ENCODE data around the gene ADAMTSL3.
A peak's percentile ranks its signal among the peaks of the same experiment; 100 is the strongest.
"Not testable (repeated sequence)": the region's sequence is repeated elsewhere in the genome, so short reads cannot be mapped to it uniquely, and the experiment has no call there.

ADAMTSL3 gene

GRCh38 chr15:83688201-83688600 lies 34.3 kb downstream of the ADAMTSL3 start:
- DNase-seq (no peak), ATAC-seq (no peak)
- no peaks in the 10 kb centered on the region for H3K4me1 Mint-ChIP-seq
- no peaks in the 10 kb centered on the region for H3K9me3 Mint-ChIP-seq
- H3K4me3 Mint-ChIP-seq = no peak overlapping the region
- peaks cover 30% of the 10 kb centered on the region for H3K27me3 Mint-ChIP-seq
- H3K27ac Mint-ChIP-seq = no peak overlapping the region

- ATAC-seq = no peak
These were observed 36.8 kb downstream of the ADAMTSL3 start for GRCh38 chr15:83690676-83691075.

GRCh38 chr15:83692746-83693581 lies 39.0 kb downstream of the ADAMTSL3 start:
- Mint-ChIP-seq H3K27ac (no peak overlapping the region), H3K4me1 (no peaks in the 10 kb centered on the region), H3K27me3 (peaks cover 8% of the 10 kb centered on the region), H3K9me3 (peaks cover 5% of the 10 kb centered on the region in 2 donors), H3K4me3 (no peak overlapping the region)
- DNase-seq (no peak), ATAC-seq (no peak)

More at GRCh38 chr15:83690676-83691075, 36.8 kb downstream of the ADAMTSL3 start:
- H3K4me3 Mint-ChIP-seq = no peak overlapping the region
- H3K27ac Mint-ChIP-seq = no peak overlapping the region
- peaks cover 23% of the 10 kb centered on the region for H3K27me3 Mint-ChIP-seq
- peaks cover 0 to 5% of the 10 kb centered on the region in 2 donors for H3K9me3 Mint-ChIP-seq
- H3K4me1 Mint-ChIP-seq = no peaks in the 10 kb centered on the region
- no peak for DNase-seq

GRCh38 chr15:83694015-83694414 lies 40.1 kb downstream of the ADAMTSL3 start:
- H3K27ac Mint-ChIP-seq = no peak overlapping the region
- peaks cover 5% of the 10 kb centered on the region in 2 donors for H3K9me3 Mint-ChIP-seq
- no peaks in the 10 kb centered on the region for H3K4me1 Mint-ChIP-seq
- ATAC-seq (no peak), DNase-seq (no peak)
- no peak overlapping the region for H3K4me3 Mint-ChIP-seq
- H3K27me3 Mint-ChIP-seq = peaks cover 6% of the 10 kb centered on the region

GRCh38 chr15:83694536-83694935 lies 40.6 kb downstream of the ADAMTSL3 start:
- Mint-ChIP-seq H3K27ac (no peak overlapping the region), H3K9me3 (peaks cover 5% of the 10 kb centered on the region in 2 donors), H3K4me1 (no peaks in the 10 kb centered on the region), H3K4me3 (no peak overlapping the region), H3K27me3 (peaks cover 6% of the 10 kb centered on the region)
- ATAC-seq (no peak), DNase-seq (no peak)

- no peak for ATAC-seq
- H3K27ac Mint-ChIP-seq = no peak overlapping the region
- no peak overlapping the region for H3K4me3 Mint-ChIP-seq
- DNase-seq = no peak
- H3K4me1 Mint-ChIP-seq = no peaks in the 10 kb centered on the region
- H3K9me3 Mint-ChIP-seq = peaks cover 5% of the 10 kb centered on the region in 2 donors
- peaks cover 6% of the 10 kb centered on the region for H3K27me3 Mint-ChIP-seq
These were observed 41.3 kb downstream of the ADAMTSL3 start for GRCh38 chr15:83695246-83695645.

GRCh38 chr15:83695901-83696425 lies 42.0 kb downstream of the ADAMTSL3 start:
- H3K27ac Mint-ChIP-seq = no peak overlapping the region
- peaks cover 5% of the 10 kb centered on the region in 2 donors for H3K9me3 Mint-ChIP-seq
- DNase-seq (no peak), ATAC-seq (no peak)
- no peaks in the 10 kb centered on the region for H3K4me1 Mint-ChIP-seq
- peaks cover 6% of the 10 kb centered on the region for H3K27me3 Mint-ChIP-seq
- no peak overlapping the region for H3K4me3 Mint-ChIP-seq

GRCh38 chr15:83697716-83698115 lies 43.8 kb downstream of the ADAMTSL3 start:
- peaks cover 6% of the 10 kb centered on the region for H3K27me3 Mint-ChIP-seq
- ATAC-seq (no peak), DNase-seq (no peak)
- peaks cover 5% of the 10 kb centered on the region in 2 donors for H3K9me3 Mint-ChIP-seq
- H3K27ac Mint-ChIP-seq = no peak overlapping the region
- H3K4me3 Mint-ChIP-seq = no peak overlapping the region
- H3K4me1 Mint-ChIP-seq = no peaks in the 10 kb centered on the region

GRCh38 chr15:83698294-83698693 lies 44.4 kb downstream of the ADAMTSL3 start:
- Mint-ChIP-seq H3K4me3 (no peak overlapping the region), H3K4me1 (no peaks in the 10 kb centered on the region), H3K27ac (no peak overlapping the region), H3K9me3 (peaks cover 5% of the 10 kb centered on the region in 2 donors), H3K27me3 (peaks cover under 1% of the 10 kb centered on the region)
- ATAC-seq (no peak), DNase-seq (no peak)

GRCh38 chr15:83699028-83699427 lies 45.1 kb downstream of the ADAMTSL3 start:
- Mint-ChIP-seq H3K9me3 (peaks cover 5% of the 10 kb centered on the region in 2 donors), H3K27ac (peak overlapping the region in 1 of 2 donors; percentile 10), H3K27me3 (no peaks in the 10 kb centered on the region), H3K4me3 (no peak overlapping the region), H3K4me1 (no peaks in the 10 kb centered on the region)
- DNase-seq (no peak), ATAC-seq (no peak)

- Mint-ChIP-seq H3K27me3 (peaks cover 1% of the 10 kb centered on the region), H3K9me3 (peaks cover under 1 to 5% of the 10 kb centered on the region in 2 donors), H3K27ac (no peak overlapping the region), H3K4me3 (no peak overlapping the region), H3K4me1 (no peaks in the 10 kb centered on the region)
- ATAC-seq (no peak), DNase-seq (no peak)
These were observed 46.2 kb downstream of the ADAMTSL3 start for GRCh38 chr15:83700082-83700481.

GRCh38 chr15:83702314-83702713 lies 48.4 kb downstream of the ADAMTSL3 start:
- not testable (repeated sequence) for H3K9me3 Mint-ChIP-seq, H3K27me3 Mint-ChIP-seq, H3K4me1 Mint-ChIP-seq, ATAC-seq, H3K4me3 Mint-ChIP-seq, H3K27ac Mint-ChIP-seq, DNase-seq

GRCh38 chr15:83708328-83708727 lies 54.4 kb downstream of the ADAMTSL3 start:
- Mint-ChIP-seq H3K27me3 (peaks cover 14% of the 10 kb centered on the region), H3K4me1 (no peaks in the 10 kb centered on the region)

GRCh38 chr15:83709241-83709640 lies 55.3 kb downstream of the ADAMTSL3 start:
- Mint-ChIP-seq H3K9me3 (no peaks in the 10 kb centered on the region), H3K4me3 (no peak overlapping the region), H3K27ac (no peak overlapping the region), H3K4me1 (no peaks in the 10 kb centered on the region), H3K27me3 (peaks cover 14% of the 10 kb centered on the region)
- ATAC-seq = no peak
- DNase-seq = no peak

More at GRCh38 chr15:83708328-83708727, 54.4 kb downstream of the ADAMTSL3 start:
- H3K27ac Mint-ChIP-seq = no peak overlapping the region
- no peak for ATAC-seq
- H3K4me3 Mint-ChIP-seq = no peak overlapping the region
- H3K9me3 Mint-ChIP-seq = no peaks in the 10 kb centered on the region
- no peak for DNase-seq

GRCh38 chr15:83709811-83710210 lies 55.9 kb downstream of the ADAMTSL3 start:
- no peak overlapping the region for H3K4me3 Mint-ChIP-seq
- ATAC-seq (no peak), DNase-seq (no peak)
- H3K4me1 Mint-ChIP-seq = no peaks in the 10 kb centered on the region
- peaks cover 14% of the 10 kb centered on the region for H3K27me3 Mint-ChIP-seq
- no peak overlapping the region for H3K27ac Mint-ChIP-seq
- H3K9me3 Mint-ChIP-seq = no peaks in the 10 kb centered on the region

- ATAC-seq = no peak
- no peaks in the 10 kb centered on the region for H3K4me1 Mint-ChIP-seq
- no peaks in the 10 kb centered on the region for H3K9me3 Mint-ChIP-seq
- H3K4me3 Mint-ChIP-seq = no peak overlapping the region
- H3K27ac Mint-ChIP-seq = no peak overlapping the region
- peaks cover 9% of the 10 kb centered on the region for H3K27me3 Mint-ChIP-seq
- DNase-seq = no peak
These were observed 56.5 kb downstream of the ADAMTSL3 start for GRCh38 chr15:83710452-83710851.

Data from stimulated activated naive CD8-positive, alpha-beta T cell treated with anti-CD3 and anti-CD28 coated beads, Interleukin-15, amount 100 ng/mL, for 72 hours (primary cell).